Small intestine (tissue), 7 donors: ENCODE results near the gene STAP2. TPM values are rescaled to one million over a fixed set of nuclear protein-coding genes. Genes with fewer than 3 reads are reported as not detected.

Source experiments
- DNase-seq, 2 donors: peaks; one replicate each; pipeline versions ENCODE4 v3.0.0 to v3.0.0-alpha.2; 2013
- FAIRE-seq: peaks from 2 replicates; lab custom pipeline; 2012; peaks lifted over from hg19 to GRCh38; lab: Jason Lieb, UNC
- H3K27ac ChIP-seq, 3 donors: one replicate each; pipeline ENCODE4 v1.5.1; 2013; ENCODE audit warnings: low read length in 2 of 3, mild to moderate bottlenecking in 2 of 3, control low read depth in 1 of 3, inconsistent platforms in 1 of 3, low read depth in 1 of 3, moderate library complexity in 1 of 3
- H3K27me3 ChIP-seq, 3 donors: one replicate each; pipeline ENCODE4 v1.6.1; 2013; ENCODE audit warnings: low read length in 3 of 3, inconsistent platforms in 1 of 3; ENCODE audit not compliant: control insufficient read depth in 3 of 3, insufficient read depth in 3 of 3
- H3K36me3 ChIP-seq, 3 donors: one replicate each; pipeline ENCODE4 v1.6.1; 2013; ENCODE audit warnings: low read length in 3 of 3, inconsistent platforms in 1 of 3, low read depth in 1 of 3, mild to moderate bottlenecking in 1 of 3, moderate library complexity in 1 of 3; ENCODE audit not compliant: control insufficient read depth in 3 of 3, insufficient read depth in 2 of 3
- H3K4me1 ChIP-seq, 3 donors: one replicate each; pipeline ENCODE4 v1.6.1; 2013; ENCODE audit warnings: low read length in 2 of 3, inconsistent platforms in 1 of 3, low read depth in 1 of 3, mild to moderate bottlenecking in 1 of 3, moderate library complexity in 1 of 3; ENCODE audit not compliant: control insufficient read depth in 3 of 3, insufficient read depth in 2 of 3
- H3K4me3 ChIP-seq, 3 donors: one replicate each; pipeline ENCODE4 v1.5.1; 2013; ENCODE audit warnings: low read length in 3 of 3, control low read depth in 1 of 3, inconsistent platforms in 1 of 3, low read depth in 1 of 3, mild to moderate bottlenecking in 1 of 3, moderate library complexity in 1 of 3
- H3K9me3 ChIP-seq, 2 donors: one replicate each; pipeline ENCODE4 v1.6.1; 2013; ENCODE audit warnings: low read depth in 1 of 2, low read length in 1 of 2; ENCODE audit not compliant: control insufficient read depth in 2 of 2, insufficient read depth in 1 of 2
- WGBS, 3 donors: extraction: QIAGEN DNeasy Blood & Tissue Kit; methylation state at CpG; one replicate each; pipeline ENCODE4 v1.1.7; 2013; 5-methylcytosine and 5-hydroxymethylcytosine counted together
- polyA plus RNA-seq, 4 donors: library from polyadenylated mRNA; stranded (reverse) in 3 of 4; unstranded in 1 of 4; fragments of 200-250 nt in 3 of 4; fragments of 120-200 nt in 1 of 4; gene quantifications; one replicate each; pipeline versions ENCODE4 v1.2.1 to v1.2.3, GENCODE V29; 2013
- donor health status: healthy with polysubstance abuse.
- donor health status: control.
- donor health status: control.
- donor health status: Bipolar disorder and iron deficiency.
- donor health status: healthy.

STAP2 gene
- polyA plus RNA-seq, 4 donors: 75.5 to 261 (median 140) TPM

- H3K4me1 ChIP-seq: peaks cover under 1 to 16% (median 2%) of the 10 kb centered on the region in 3 donors
- FAIRE-seq (no peak), DNase-seq (no peak)
- no peak overlapping the region for H3K27ac ChIP-seq
- H3K27me3 ChIP-seq: peaks cover 0 to 16% (median 0%) of the 10 kb centered on the region in 3 donors
- no peak overlapping the region for H3K4me3 ChIP-seq
- 85 to 95% (median 91%) methylated on average over 9 of the region's 9 CpGs for WGBS, 3 donors
- H3K9me3 ChIP-seq: peaks cover 0 to 37% of the 10 kb centered on the region in 2 donors
- H3K36me3 ChIP-seq: peaks cover 0 to 19% (median 3%) of the 10 kb centered on the region in 3 donors
These were observed 14.9 kb downstream of the STAP2 start for GRCh38 chr19:4323692-4324091.

DNA sequence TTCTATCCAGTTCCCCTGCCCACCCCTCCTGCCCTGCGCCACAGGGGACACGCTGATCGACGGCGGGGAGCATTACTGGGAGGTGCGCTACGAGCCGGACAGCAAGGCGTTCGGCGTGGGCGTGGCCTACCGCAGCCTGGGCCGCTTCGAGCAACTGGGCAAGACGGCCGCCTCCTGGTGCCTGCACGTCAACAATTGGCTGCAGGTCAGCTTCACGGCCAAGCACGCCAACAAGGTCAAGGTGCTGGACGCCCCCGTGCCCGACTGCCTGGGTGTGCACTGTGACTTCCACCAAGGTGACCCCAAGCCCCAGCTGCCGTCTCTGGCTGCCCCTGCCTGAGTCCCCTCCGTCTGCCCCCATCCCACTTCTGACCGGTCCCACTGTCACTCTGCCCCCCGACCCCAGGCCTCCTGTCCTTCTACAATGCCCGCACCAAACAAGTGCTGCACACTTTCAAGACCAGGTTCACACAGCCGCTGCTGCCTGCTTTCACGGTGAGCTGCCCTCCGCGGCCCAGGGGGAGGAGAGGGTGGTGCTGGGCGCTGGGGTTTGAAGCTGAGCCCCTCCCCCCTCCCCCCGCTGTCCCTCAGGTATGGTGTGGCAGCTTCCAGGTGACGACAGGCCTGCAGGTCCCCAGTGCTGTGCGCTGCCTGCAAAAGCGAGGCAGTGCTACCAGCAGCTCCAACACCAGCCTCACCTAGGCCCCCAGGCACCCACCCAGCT is 15.5 kb downstream of the STAP2 start:
- DNase-seq: no peak

DNA sequence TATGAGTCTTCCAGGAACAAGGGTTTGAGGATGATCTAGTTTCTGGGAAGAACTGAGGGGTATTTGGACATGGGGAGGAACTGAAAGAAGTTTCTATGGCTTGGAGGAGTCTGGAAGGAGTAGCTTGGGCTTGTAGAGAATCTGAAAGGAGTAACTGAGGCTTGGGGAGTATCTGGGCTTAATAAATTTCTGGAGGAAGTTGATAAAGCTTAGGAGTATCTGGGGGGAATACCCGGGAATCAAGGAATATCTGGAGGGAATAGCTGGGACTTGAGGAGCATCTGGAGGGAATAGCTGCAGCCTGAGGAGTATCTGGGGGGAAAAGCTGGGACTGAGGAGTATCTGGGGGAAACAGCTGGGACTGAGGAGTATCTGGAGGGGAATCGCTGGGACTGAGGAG is 18.2 kb downstream of the STAP2 start:
- Histone ChIP-seq H3K27ac (no peak overlapping the region), H3K4me3 (no peak overlapping the region), H3K36me3 (peaks cover 0 to 10% (median 3%) of the 10 kb centered on the region in 3 donors), H3K9me3 (peaks cover 0 to 35% of the 10 kb centered on the region in 2 donors), H3K27me3 (no peaks in the 10 kb centered on the region), H3K4me1 (no peaks in the 10 kb centered on the region)
- WGBS, 3 donors: 94 to 98% (median 96%) methylated on average over 2 of the region's 2 CpGs
- FAIRE-seq: no peak
- DNase-seq: no peak

More for the DNA sequence above, 15.5 kb downstream of the STAP2 start:
- Histone ChIP-seq H3K4me1 (peaks cover 0 to 14% (median 0%) of the 10 kb centered on the region in 3 donors), H3K4me3 (no peak overlapping the region), H3K27ac (no peak overlapping the region), H3K36me3 (peaks cover 0 to 19% (median 3%) of the 10 kb centered on the region in 3 donors), H3K27me3 (peaks cover 0 to 16% (median 0%) of the 10 kb centered on the region in 3 donors), H3K9me3 (peaks cover 0 to 38% of the 10 kb centered on the region in 2 donors)
- no peak for FAIRE-seq
- WGBS, 3 donors: 61 to 85% (median 76%) methylated on average over 28 to 37 of the region's 37 CpGs

DNA sequence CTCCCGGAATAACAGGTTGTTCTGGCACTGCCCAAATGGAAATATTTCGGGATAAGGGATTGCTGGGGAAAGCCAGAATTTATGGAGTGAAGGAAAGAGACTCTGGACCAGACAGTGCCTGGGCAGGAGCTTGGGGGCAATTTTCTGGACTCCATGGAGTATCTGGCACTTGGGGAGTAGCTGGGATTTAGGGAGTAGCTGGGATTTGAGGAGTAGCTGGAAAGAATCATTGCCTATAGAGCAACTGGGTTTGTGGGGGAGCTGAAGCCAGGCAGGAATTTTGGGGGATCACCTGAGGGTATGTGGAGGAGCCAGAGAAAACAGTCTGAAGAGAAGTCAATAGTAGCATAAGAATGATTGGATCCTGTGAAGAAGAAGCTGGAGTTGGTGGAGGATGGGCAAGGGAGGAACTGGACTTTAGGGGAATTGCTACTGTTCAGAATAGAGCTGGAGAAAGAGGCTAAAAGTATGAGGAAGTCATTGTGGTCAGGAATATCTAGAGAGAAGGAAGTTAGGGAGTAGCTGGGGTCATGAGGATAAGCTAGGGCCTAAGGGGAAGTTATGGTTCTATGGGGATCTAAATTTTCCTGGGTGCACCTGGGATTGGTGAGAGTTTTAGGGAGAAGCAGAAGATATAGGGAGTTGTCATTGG is 19.4 kb downstream of the STAP2 start:
- no peak for DNase-seq
- 91 to 95% (median 94%) methylated on average over 2 of the region's 2 CpGs for WGBS, 3 donors
- Histone ChIP-seq H3K27me3 (no peaks in the 10 kb centered on the region), H3K27ac (no peak overlapping the region), H3K4me3 (no peak overlapping the region), H3K4me1 (no peaks in the 10 kb centered on the region), H3K9me3 (peaks cover 0 to 35% of the 10 kb centered on the region in 2 donors), H3K36me3 (peaks cover 0 to 8% (median 0%) of the 10 kb centered on the region in 3 donors)
- no peak for FAIRE-seq

- DNase-seq (no peak), FAIRE-seq (no peak)
- no peak overlapping the region for H3K27ac ChIP-seq
- 94 to 97% (median 95%) methylated on average over 7 of the region's 7 CpGs for WGBS, 3 donors
- H3K36me3 ChIP-seq: peaks cover 0 to 1% (median 0%) of the 10 kb centered on the region in 3 donors
- no peaks in the 10 kb centered on the region for H3K4me1 ChIP-seq
- H3K9me3 ChIP-seq: peaks cover 0 to 35% of the 10 kb centered on the region in 2 donors
- no peaks in the 10 kb centered on the region for H3K27me3 ChIP-seq
- no peak overlapping the region for H3K4me3 ChIP-seq
These were observed 20.2 kb downstream of the STAP2 start for GRCh38 chr19:4318460-4318859.

DNA sequence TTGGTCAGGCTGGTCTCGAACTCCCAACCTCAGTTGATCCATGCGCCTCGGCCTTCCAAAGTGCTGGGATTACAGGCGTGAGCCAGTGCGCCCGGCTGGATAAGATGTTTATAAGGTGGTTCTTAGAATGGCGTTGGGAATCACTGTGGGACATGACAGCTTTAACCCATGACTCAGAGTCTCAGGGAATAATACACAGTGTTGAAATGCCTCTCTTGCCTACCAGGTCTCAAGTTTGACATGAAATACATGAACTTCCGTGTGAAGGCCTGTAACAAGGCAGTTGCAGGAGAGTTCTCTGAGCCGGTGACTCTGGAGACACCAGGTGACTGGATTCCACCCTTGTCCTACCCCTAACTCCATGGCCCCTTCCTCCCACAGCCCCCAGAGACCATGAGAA is 21.7 kb downstream of the STAP2 start:
- WGBS, 3 donors: 85 to 90% (median 89%) methylated on average over 9 of the region's 9 CpGs
- no peaks in the 10 kb centered on the region for H3K27me3 ChIP-seq
- H3K27ac ChIP-seq: no peak overlapping the region
- no peak for DNase-seq
- no peak overlapping the region for H3K4me3 ChIP-seq
- H3K4me1 ChIP-seq: no peaks in the 10 kb centered on the region
- no peak for FAIRE-seq
- H3K9me3 ChIP-seq: peaks cover 0 to 26% of the 10 kb centered on the region in 2 donors
- H3K36me3 ChIP-seq: no peaks in the 10 kb centered on the region

DNA sequence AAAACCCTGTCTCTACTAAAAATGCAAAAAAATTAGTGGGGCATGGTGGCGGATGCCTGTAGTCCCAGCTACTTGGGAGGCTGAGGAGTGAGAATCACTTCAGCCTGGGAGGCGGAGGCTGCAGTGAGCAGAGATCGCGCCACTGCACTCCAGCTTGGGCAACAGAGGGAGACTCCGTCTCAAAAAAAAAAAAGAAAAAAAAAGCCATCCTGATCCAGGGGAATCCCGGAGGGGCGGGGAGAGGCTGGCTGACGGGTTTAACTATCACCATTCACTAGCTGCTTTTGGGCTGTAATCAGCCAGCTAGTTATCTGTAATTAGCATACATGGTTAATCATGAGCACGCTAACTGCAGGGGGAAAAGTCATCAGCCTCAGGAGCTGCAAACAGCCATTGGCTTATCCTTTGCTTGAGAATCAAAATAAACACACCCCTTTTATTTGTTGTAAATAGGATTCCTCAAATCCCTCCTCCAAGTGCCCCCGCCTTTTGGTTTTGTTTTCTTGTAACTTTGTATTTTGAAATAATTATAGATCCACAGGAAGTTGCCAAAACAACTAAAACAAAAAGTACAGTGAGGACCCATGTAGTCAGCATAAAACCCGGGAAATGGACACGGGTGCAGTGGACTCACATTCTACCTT is 24.7 kb downstream of the STAP2 start:
- H3K36me3 ChIP-seq: no peaks in the 10 kb centered on the region
- FAIRE-seq (no peak), DNase-seq (no peak)
- no peak overlapping the region for H3K4me3 ChIP-seq
- peaks cover 0 to 3% of the 10 kb centered on the region in 2 donors for H3K9me3 ChIP-seq
- no peak overlapping the region for H3K27ac ChIP-seq
- 28 to 48% (median 29%) methylated on average over 12 of the region's 12 CpGs for WGBS, 3 donors
- no peaks in the 10 kb centered on the region for H3K4me1 ChIP-seq
- H3K27me3 ChIP-seq: no peaks in the 10 kb centered on the region
